HG03439 (cell line): ENCODE results near the gene FAIM.
"Not testable (repeated sequence)": the region's sequence is repeated elsewhere in the genome, so short reads cannot be mapped to it uniquely, and the experiment has no call there.

Source experiments
- ATAC-seq: cut with Tn5 transposase; IDR thresholded peaks from one replicate; pipeline ENCODE4 v1.9.1; 2021; ENCODE audit warnings: mild to moderate bottlenecking, moderate library complexity; ENCODE audit not compliant: unreplicated experiment

The FAIM gene

GRCh38 chr3:138675393-138675792 lies 66.8 kb downstream of the FAIM start:
- no peak for ATAC-seq

GRCh38 chr3:138678086-138678485 lies 69.5 kb downstream of the FAIM start:
- no peak for ATAC-seq

DNA sequence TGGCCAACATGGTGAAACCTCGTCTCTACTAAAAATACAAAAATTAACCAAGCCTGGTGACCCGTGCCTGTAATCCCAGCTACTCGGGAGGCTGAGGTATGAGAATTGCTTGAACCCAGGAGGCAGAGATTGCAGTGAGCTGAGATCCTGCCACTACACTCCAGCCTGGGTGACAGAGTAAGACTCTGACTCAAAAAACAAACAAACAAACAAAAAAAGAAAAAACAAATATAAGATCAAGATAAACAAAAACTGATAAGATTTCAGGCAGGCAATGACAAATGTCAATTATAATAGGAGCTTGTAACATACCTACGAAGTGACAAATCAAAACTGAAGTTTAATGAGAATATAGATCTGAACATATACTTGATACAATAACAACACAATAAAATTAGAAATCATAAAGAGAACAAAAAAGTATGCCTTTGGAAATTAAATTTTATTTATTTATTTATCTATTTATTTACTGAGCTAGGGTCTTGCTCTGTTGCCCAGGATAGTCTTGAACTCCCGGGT lies 70.4 kb downstream of the FAIM start:
- no peak for ATAC-seq

GRCh38 chr3:138680974-138681373 lies 72.4 kb downstream of the FAIM start:
- not testable (repeated sequence) for ATAC-seq

- ATAC-seq, result no peak
Observed at GRCh38 chr3:138681463-138682220, 73.1 kb downstream of the FAIM start.

DNA sequence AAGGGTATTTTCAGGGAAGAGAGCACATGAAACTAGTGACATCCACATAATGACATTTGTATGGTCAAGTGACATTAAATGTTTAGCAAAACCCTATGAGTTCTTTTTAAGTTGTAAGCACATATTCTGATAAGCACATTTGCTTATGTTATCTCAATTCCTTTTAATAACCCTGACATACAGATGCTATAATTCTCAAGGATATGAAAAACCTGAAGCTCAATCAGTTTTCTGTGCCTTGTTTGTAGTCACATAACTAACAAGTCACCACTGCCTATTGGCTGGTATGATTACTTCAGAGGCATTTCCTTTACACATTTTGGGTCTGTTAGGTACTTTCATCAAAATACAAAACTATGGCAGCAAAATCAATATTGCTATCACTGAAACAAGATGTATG lies 74.1 kb downstream of the FAIM start:
- no peak for ATAC-seq
